Measurements from ENCODE around the gene FRZB. TPM values are rescaled to one million over a fixed set of nuclear protein-coding genes. Genes with fewer than 3 reads are reported as not detected.
A peak's percentile ranks its signal among the peaks of the same experiment; 100 is the strongest.

The FRZB gene
- total and polyA plus RNA-seq, 2 of the 13 experiments (the other 11 are each of a cell fraction or from before 2014, with no cell fraction given) = 0.04 to 1.2 TPM

GRCh38 chr2:182845794-182846417 is 20.5 kb downstream of the FRZB start:
- no peak for FAIRE-seq
- ATAC-seq = peak; percentile 56; the same call in 2 of the 3 replicates
- Histone ChIP-seq H3K27me3 (ENCODE audit: control insufficient read depth in 1 of 2, insufficient read depth in 2 of 2, low read length in 2 of 2) (peaks cover 0 to 3% of the 10 kb centered on the region in 2 experiments; a peak in 1 of 5 replicates), H3K9ac (ENCODE audit: insufficient read depth, low read depth, low read length) (no peak overlapping the region), H3K79me2 (ENCODE audit: insufficient read depth, low read length) (no peaks in the 10 kb centered on the region), H3K4me2 (ENCODE audit: low read depth, low read length) (no peak overlapping the region), H3K9me3 (ENCODE audit: low read length) (no peaks in the 10 kb centered on the region), H4K20me1 (ENCODE audit: insufficient read depth, low read length) (no peaks in the 10 kb centered on the region), H3K4me1 (ENCODE audit: insufficient read depth, low read length) (no peaks in the 10 kb centered on the region), H3K36me3 (replicated peaks in 1 of 2; ENCODE audit: control insufficient read depth in 1 of 2, insufficient read depth in 2 of 2, low read length in 2 of 2) (no peaks in the 10 kb centered on the region), H3K27ac (ENCODE audit: extremely low read length, insufficient read depth, low read length) (no peak overlapping the region), H2AFZ (ENCODE audit: low read length) (no peak overlapping the region), H3K4me3 (replicated peaks in 1 of 3; ENCODE audit: insufficient read depth in 1 of 3, low read depth in 2 of 3, low read length in 3 of 3) (no peak overlapping the region)
- in situ Hi-C loops (cut with HindIII; ENCODE audit: extremely low pct_ligation_motif_present, low pct_unique_long_range_greater_than_20kb) = no loop called here
- CTCF ChIA-PET (ENCODE audit: low intra/inter-chr PET ratio, low total read pairs) = no interaction called here
- POLR2A ChIA-PET = interaction anchor here (1.1 kb wide), 1 partner anchor 233 kb away, joined by 3 read pairs; no protein-coding TSS in a partner anchor
- 29% methylated on average over 3 of the region's 3 CpGs for WGBS (ENCODE audit: low lambda C conversion rate)
- DNase-seq (ENCODE audit: low spot score) = no peak
- BruUV-seq (replicated peaks) = no TSS peak
- intact Hi-C loops (cut with micrococcal nuclease; ENCODE audit: unreplicated experiment) = no loop called here
- TF ChIP-seq E2F5 (CRISPR knock-in tag; conservative IDR thresholded peaks at IDR 0.05) = no peak
- TF ChIP-seq ZNF530 (CRISPR knock-in tag; IDR thresholded peaks at IDR 0.05; ENCODE audit: low read depth) = no peak
- TF ChIP-seq SCMH1 (CRISPR knock-in tag; IDR thresholded peaks at IDR 0.05; ENCODE audit: borderline replicate concordance) = no peak
- TF ChIP-seq MLXIP (CRISPR knock-in tag; IDR thresholded peaks at IDR 0.05; ENCODE audit: borderline replicate concordance) = no peak
- TF ChIP-seq ZNF318 (CRISPR knock-in tag; IDR thresholded peaks at IDR 0.05) = no peak
- TF ChIP-seq BRF2 (CRISPR knock-in tag; IDR thresholded peaks at IDR 0.05) = no peak
- no peak for TF ChIP-seq EP300 (IDR thresholded peaks at IDR 0.05; ENCODE audit: low read depth in 2 of 2, low read length in 2 of 2)
- TF ChIP-seq EP300 (CRISPR knock-in tag; IDR thresholded peaks at IDR 0.05; ENCODE audit: borderline replicate concordance) = no peak

All from HepG2 (cell line).